GM21526 (cell line): ENCODE measurements around the gene CCNL2.
"Not testable (repeated sequence)": the region's sequence is repeated elsewhere in the genome, so short reads cannot be mapped to it uniquely, and the experiment has no call there.

Experiments
- ATAC-seq: cut with Tn5 transposase; IDR thresholded peaks from one replicate; pipeline ENCODE4 v1.9.1; 2021; ENCODE audit warnings: moderate library complexity; ENCODE audit not compliant: unreplicated experiment, low FRiP score

The CCNL2 gene

DNA sequence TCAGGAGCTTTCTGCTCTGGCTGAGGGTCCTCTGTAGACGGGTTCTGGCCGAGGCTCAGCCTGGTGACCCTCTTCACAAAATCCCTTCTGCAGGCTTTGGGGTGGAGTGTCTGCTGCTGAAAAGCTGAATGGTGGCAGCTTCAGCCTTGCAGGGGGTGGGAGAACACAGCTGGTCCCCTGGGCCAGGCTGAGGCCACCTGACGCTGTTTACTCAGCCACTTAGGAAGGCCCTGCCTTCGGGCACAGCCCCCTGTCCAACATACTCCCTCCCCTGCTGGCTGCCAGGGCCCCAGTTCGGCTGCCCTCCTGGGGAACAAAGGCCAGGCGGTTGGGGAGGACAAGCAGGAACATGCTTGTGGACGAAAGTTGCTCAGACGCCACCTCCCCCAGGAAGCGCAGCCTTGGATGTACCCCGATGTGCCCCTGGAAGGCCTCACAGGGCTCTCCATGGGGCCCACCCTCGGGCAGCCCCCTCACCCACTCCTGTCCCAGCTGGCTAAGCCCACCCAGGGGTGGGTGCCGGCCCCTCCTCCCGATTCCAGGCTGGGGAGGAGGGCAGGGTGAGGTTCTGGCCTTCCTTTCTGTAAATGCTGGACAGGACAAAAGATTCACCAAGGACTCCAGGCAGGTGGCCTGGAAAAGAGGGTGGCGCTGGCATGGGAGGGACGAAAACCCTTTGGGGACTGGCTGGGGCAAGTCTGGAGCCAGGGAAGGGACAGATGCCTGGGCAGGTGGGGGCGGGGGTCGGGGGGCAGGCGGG lies 22.2 kb upstream of the CCNL2 start, which contains the start of gene ANKRD65:
ANKRD65 (minus strand) TSS at position 130 of the 760 bp plus-strand sequence. CDS start 271 bp downstream, outside the sequence.
- no peak for ATAC-seq

DNA sequence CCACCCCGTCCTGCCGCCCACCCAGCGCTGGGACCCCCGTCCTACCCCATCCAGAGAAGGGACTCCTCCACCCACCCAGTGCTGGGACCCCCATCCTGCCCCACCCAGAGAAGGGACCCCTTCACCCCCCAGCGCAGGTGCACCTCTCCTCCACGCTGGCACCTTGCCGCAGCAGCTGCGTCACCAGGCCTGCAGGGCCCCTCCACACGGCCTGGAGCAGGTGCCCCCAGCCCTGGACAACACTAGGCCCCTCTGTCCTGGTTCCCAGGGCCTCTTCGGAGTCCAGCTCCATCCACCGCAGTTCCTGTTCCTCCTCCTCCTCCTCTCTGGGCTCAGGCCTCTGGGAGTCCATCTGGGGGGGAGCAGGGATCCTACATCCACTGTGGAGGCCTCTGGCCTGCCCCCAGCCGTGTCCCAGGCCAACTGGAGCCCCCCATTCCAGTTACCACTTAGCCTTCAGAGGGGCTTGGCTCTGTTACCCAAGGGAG lies 21.6 kb upstream of the CCNL2 start:
- ATAC-seq = no peak

DNA sequence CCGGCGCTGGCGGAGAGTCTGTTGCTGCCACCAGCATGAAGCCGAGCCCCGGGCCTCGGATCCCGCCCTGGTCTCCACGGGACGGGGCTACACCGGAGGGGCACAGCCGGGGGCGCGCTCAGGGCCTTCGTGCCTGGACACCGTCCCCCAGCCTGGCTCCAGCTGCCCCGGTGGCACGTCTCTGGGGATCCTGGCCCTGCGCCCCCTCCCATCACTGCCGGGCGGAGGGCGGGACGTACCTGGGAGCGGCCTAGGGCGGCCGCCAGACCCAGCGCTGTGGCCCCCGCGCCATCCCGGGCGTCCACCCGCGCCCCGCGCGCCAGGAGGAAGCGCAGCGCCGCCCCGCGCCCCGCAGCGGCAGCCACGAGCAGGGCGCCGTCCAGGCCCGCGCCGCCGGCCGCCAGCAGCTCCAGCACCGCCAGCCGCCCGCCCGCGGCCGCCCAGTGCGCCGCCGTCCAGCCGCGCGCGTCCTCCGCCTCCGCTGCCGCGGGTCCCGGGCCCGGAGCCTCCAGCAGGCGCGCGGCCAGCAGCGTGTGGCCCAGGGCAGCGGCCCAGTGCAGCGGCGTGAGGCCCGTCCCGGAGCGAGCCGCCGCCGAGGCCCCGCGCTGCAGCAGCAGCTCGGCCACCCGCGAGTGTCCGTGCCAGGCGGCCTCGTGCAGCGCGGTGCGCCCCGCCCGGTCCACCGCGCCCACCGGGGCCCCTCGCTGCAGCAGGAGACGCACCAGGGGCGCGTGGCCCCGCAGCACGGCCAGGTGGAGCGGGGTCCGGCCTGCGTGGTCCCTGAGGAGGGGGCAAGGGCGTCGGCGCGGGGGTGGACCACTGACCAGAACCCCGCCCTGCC lies 20.9 kb upstream of the CCNL2 start:
- no peak for ATAC-seq

DNA sequence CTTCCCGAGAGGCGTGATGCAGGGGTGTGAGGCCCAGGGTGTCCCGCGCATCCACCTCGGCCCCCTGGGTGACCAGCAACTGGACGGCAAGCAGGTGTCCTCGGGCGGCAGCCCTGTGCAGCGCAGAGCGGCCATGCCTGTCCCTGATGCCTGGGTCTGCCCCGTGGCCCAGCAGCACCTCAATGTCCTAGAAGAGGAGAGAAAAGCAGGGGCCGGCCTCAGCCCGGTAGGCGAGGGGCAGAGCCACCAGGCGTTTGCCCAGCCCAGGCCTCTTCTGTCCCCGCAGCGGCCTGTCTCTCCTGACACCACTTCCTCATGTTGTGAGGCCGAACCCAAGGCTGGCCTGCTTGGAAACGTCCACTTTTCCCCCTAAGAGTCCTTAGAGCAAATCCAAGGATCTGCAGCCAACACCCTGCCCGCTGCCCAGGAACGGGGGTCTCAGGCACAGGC lies 20.3 kb upstream of the CCNL2 start:
- ATAC-seq = no peak

DNA sequence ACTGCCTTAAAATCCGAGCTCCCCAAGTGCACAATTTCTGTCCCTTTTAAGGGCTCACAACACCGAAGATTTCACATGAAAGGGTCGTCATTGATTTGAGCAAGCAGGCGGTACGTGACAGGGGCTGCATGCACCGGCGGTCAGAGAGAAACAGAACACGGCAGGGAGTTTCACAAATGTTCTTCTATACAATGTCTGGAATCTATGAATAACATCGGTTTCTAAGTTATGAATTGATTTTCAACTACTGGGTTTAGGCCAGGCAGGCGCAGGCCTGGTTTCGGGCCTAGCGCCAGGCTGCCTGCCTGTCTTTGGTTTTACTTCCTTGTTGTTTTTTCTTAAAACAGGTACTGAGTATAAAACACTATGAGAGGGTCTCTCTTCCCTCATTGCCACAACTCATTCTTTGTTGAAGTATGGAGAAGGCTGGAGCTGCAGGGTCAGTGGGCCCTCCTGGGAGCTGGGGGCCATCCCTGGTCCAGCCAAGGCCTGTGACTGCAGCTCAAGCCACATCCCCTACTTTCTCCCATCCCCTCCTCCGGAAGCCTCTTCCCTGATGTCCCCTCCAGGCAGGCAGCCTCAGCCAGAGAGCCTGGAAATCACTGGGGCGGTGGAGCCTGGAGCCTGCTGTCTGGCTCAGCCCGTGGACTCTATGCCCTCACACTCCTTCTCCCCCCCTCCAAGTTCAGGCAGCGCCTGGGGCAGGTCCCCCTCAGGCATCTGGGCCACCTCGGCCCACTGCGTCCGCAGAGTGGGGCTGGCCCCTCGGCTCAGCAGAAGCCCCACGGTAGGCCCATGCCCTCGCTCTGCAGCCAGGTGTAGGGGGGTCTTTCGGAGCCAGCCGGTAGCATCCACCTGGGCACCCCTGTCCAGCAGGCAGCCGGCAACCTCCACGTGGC lies 19.6 kb upstream of the CCNL2 start:
- no peak for ATAC-seq

DNA sequence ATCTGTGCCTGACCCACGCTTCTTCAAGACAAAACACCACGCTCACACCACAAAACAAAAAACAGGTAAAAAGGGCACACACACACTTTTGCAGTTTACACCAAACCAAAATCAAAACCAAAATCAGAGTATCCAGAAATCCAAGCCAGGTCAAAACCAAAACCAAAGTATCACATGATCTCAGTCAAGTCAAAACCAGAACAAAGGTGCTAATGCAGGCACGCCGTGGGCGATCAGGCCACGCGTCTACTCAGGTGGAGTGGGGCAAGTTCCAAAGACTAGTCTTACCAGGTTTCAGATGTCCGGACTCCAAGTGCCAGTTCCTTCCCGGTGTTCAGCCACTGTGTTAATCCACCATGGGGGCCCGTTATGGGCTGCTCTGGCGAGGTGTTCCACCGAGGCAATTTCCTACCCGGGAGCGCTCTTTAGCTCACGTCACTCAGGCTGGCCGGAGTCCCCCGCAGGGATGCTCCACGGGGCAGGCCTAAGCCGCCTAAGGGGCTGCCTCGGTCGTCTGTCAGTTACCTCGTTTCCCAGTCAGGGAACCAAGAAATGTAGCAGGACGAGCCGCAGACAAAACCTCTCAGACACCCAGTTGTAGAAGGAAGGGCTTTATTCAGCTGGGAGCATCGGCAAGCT lies 18.8 kb upstream of the CCNL2 start:
- ATAC-seq = not testable (repeated sequence)

DNA sequence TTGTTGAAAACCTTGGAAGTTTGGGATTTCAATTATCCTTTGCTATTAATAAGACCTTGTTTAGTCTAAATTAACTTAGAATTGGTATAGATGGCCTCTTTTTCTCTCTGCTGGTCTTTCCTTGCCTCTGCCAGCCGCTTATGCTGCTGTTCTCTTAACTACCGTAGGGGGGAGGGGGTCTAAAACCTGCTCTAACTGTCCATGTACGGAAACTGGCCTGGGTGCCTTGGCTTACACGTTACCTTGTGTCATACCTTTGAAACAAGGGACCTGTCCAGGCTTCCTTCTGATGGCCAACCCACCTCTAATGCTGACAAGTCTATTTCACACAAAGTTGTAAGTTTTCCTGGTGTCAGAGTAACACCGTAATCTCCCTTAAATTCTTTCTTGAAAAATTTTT lies 18.3 kb upstream of the CCNL2 start:
- ATAC-seq = not testable (repeated sequence)

DNA sequence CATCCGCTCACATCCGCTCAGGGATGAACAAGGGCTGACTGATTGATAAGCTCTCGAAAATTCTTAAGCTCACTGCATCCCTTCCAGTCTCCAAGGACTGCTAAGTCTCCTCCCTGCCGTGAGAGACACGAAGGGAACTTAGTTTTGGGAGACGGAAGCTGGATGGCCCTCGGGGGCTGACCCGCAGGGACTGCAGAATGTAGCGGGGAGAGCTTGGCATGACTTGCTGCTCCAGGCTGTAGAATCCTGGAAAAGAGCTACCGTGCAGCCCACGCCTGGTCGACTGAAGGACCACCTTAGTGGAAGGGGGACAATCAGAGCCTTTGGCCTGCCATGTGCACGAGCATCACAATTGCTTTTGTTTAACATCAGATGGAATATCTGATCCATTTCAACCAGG lies 16.6 kb upstream of the CCNL2 start:
- no peak for ATAC-seq

DNA sequence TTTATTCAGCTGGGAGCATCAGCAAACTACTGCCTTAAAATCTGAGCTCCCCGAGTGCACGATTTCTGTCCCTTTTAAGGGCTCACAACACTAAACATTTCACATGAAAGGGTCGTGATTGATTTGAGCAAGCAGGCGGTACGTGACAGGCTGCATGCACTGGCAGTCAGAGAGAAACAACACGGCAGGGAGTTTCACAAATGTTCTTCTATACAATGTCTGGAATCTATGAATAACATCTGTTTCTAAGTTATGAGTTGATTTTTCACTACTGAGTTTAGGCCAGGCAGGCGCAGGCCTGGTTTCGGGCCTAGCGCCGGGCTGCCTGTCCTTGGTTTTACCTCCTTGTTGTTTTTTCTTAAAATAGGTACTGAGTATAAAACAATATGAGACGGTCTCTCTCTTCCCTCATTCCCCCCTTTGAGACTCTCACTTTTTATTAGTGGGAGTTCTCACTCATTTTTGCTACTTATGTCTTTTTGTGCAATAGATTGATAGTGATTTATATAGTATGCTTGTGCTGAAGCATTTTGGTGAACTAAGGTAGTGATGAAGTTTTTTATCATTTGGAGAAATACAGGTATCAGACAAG lies 13.3 kb upstream of the CCNL2 start:
- ATAC-seq = not testable (repeated sequence)

DNA sequence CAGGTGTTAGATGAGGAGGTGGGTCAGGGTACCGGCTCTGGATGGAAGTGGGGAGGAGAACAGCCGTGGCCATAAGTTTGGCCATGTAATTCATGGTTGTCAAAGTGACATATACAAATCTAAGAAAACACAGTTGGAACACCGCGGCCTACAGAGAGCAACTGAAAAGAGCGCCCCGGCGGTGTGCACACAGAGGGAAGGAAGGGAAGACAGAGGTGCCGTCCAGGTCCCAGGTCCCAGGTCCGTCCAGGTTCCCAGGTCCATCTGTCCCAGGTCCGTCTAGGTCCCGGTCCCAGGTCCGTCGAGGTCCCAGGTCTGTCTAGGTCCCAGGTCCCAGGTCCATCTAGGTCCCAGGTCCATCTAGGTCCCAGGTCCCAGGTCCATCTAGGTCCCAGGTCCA lies 12.5 kb upstream of the CCNL2 start:
- no peak for ATAC-seq

DNA sequence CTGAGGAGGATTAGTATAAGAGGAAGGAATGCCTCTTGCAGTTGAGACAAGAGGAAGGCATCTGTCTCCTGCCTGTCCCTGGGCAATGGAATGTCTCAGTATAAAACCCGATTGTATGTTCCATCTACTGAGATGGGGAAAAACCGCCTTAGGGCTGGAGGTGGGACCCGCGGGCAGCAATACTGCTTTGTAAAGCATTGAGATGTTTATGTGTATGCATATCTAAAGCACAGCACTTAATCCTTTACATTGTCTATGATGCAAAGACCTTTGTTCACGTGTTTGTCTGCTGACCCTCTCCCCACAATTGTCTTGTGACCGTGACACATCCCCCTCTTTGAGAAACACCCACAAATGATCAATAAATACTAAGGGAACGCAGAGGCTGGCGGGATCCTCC lies 11.1 kb upstream of the CCNL2 start:
- not testable (repeated sequence) for ATAC-seq

DNA sequence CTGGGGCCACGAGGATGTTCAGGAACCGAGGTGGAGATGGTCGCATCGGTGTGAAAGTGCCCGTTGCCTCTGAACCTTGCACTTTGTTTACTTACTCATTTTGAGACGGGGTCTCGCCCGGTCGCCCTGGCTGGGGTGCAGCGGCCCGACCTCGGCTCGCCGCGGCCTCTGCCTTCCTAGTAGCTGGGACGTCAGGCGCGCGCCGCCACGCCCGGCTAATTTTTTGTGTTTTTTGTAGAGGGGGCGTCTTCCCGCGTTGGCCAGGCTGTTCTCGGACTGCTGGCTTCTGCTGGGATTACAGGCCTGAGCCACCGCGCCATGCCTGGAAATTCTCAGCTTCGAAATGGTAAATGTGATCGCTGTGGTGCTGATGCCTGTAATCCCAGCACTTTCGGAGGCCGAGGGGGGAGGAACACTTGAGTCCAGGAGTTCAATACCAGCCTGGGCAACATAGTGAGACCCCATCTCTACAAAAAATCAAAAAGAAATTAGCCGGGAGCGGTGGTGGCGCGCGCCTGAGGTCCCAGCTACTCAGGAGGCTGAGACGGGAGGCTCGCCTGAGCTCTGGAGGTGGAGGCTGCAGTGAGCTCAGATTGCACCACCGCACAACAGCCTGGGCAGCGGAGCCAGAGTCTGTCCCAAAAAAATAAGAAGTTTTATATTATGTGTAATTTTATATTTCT lies 8.6 kb upstream of the CCNL2 start:
- peak; percentile 2 for ATAC-seq

DNA sequence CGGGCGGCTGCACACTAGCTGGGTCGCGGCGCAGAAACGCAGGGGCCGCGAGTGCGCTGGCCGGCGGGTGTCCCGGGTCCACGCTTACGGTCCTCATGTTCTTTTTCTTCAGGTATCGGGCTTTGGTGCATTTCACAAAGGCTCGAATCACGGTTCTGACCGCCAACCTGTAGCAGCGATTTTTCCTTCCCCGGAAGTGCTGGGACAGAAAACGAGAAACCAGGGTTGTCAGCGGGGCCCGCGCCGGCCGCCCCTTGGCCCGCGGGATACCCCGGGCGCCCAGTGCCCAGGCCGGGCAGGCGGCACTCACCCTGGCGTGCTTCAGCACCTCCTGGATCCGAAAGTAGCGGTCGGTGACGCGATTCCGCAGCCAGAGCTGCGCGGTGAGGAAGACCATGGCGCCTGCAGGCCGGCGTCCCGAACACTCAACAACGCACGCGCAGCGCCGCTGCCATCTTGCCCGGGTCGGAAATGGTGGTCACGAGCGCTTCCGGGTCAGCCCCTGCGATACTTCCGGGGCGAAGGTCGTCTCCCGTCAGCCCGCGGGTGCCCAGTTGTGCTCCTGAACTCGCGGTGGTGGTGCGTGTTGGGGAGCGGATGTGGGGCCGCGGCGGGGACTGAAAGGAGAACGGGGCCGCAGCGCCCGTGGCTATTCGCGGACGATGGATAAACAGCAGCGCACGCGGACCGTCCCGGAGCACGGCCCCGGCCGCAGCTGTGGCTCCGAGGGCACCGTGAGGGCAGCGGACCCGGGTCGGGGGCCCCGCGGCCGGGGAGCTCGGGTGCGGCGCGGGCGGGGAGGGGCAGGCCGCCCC lies 7.9 kb upstream of the CCNL2 start, which contains the start of gene MRPL20:
MRPL20 (minus strand) TSS at position 473 of the 815 bp plus-strand sequence; CDS start at position 397, 76 bp downstream.
- ATAC-seq = peak; percentile 80

DNA sequence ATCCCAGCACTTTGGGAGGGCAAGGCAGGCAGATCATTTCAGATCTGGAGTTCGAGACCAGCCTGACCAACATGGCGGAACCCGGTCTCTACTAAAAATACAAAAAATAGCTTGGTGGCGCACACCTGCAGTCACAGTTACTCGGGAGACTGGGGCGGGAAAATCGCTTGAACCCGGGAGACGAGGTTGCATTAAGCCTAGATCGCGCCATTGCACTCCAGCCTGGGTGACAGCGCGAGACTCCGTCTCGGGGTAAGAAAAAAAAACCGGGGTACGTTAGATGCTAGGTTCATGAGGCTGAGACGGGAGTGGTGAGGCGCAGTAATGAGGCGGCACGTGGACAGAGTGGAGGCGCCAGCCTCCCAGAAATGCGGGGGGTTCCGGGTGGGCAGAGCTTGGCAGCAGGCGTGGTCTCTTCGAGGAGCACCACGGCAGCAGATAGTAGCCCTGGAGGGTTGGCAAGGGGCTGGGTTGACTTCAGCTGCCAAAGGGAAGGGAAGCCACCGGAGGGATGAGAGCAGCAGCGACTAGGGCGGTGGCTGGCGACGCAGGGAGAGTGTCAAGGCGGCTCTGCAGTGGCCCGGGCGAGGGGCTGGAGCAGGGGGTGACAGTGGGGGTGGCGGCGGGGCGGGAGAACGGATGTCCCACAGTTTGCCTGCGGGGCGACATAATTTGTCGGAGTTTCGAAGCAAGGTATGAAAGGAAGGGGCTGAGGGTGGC lies 7.1 kb upstream of the CCNL2 start:
- no peak for ATAC-seq

DNA sequence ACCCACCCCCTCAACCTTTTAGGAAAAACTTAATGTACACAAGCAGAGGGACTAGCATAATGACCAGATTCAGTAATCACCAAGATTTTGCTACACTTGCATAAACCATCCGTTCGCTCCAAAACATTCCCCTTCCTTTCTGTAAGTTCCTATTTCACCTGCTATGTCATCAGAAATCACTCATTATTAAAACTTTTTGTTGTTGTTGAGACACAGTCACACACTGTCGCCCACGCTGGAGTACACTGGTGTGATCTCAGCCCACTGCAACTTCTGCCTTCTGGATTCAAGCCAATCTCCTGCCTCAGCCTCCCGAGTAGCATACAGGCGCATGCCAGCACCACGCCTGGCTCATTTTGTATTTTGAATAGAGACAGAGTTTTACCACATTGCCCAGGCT lies 4.5 kb upstream of the CCNL2 start:
- no peak for ATAC-seq

DNA sequence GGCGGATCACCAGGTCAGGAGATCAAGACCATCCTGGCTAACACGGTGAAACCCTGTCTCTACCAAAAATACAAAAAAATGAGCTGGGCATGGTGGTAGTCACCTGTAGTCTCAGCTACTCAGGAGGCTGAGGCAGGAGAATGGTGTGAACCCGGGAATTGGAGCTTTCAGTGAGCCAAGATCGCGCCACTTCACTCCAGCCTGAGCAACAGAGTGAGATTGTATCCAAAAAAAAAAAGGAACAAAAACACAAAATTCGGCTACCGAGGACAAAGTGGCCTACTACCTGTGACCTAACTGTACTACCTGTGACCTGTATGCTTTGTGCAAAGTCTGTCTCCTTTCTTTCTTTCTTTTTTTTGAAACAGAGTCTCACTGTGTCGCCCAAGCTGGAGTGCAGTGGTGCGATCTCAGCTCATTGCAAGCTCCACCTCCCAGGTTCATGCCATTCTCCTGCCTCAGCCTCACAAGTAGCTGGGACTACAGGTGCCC lies 3.8 kb upstream of the CCNL2 start:
- not testable (repeated sequence) for ATAC-seq
